Loucy (cell line): ENCODE data around the gene IRGC.

Experiments used
- EZH2phosphoT487 ChIP-seq: fragments of 200-600 bp; IDR thresholded peaks from 2 replicates; pipeline ENCODE4 v1.6.1; 2018; ENCODE audit warnings: antibody characterized with exemption, mild to moderate bottlenecking, moderate library complexity, borderline replicate concordance
- TF ChIP-seq, protein P1 (sequence below): fragments of 200-600 bp; sonication (generic); conservative IDR thresholded peaks from 2 replicates; pipeline ENCODE4 v1.5.1; 2014; ENCODE audit warnings: mild to moderate bottlenecking, antibody characterized with exemption, low read length

GRCh38 chr19:43726736-43727592, 11.1 kb downstream of the IRGC start:
- TF ChIP-seq, protein P1, sequence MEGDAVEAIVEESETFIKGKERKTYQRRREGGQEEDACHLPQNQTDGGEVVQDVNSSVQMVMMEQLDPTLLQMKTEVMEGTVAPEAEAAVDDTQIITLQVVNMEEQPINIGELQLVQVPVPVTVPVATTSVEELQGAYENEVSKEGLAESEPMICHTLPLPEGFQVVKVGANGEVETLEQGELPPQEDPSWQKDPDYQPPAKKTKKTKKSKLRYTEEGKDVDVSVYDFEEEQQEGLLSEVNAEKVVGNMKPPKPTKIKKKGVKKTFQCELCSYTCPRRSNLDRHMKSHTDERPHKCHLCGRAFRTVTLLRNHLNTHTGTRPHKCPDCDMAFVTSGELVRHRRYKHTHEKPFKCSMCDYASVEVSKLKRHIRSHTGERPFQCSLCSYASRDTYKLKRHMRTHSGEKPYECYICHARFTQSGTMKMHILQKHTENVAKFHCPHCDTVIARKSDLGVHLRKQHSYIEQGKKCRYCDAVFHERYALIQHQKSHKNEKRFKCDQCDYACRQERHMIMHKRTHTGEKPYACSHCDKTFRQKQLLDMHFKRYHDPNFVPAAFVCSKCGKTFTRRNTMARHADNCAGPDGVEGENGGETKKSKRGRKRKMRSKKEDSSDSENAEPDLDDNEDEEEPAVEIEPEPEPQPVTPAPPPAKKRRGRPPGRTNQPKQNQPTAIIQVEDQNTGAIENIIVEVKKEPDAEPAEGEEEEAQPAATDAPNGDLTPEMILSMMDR = no peak
- no peak for TF ChIP-seq EZH2phosphoT487
